ENCODE data around the gene GLDN.

Gene GLDN

GRCh38 chr15:51341366-51342226 lies at the start of gene GLDN:
Gene GLDN (plus strand): TSS chr15:51341655. CDS start chr15:51341685, 30 bp downstream.
- no peak for DNase-seq (ENCODE audit: low read depth in 2 of 2)

- no peak for DNase-seq (ENCODE audit: low read depth in 2 of 2)
Observed at GRCh38 chr15:51298620-51299019, 42.8 kb upstream of the GLDN start.

GRCh38 chr15:51299187-51300015 lies 42.1 kb upstream of the GLDN start:
- DNase-seq (ENCODE audit: low read depth in 2 of 2): no peak

GRCh38 chr15:51302480-51302879 lies 39.0 kb upstream of the GLDN start:
- no peak for DNase-seq (ENCODE audit: low read depth in 2 of 2)

- no peak for DNase-seq (ENCODE audit: low read depth in 2 of 2)
Observed at GRCh38 chr15:51303462-51303980, 37.9 kb upstream of the GLDN start.

GRCh38 chr15:51307325-51307724 lies 34.1 kb upstream of the GLDN start:
- no peak for DNase-seq (ENCODE audit: low read depth in 2 of 2)

GRCh38 chr15:51307811-51308210 lies 33.6 kb upstream of the GLDN start:
- no peak for DNase-seq (ENCODE audit: low read depth in 2 of 2)

GRCh38 chr15:51310064-51310463 lies 31.4 kb upstream of the GLDN start:
- DNase-seq (ENCODE audit: low read depth in 2 of 2): no peak

GRCh38 chr15:51311510-51311909 lies 29.9 kb upstream of the GLDN start:
- no peak for DNase-seq (ENCODE audit: low read depth in 2 of 2)

GRCh38 chr15:51312166-51313073 lies 29.0 kb upstream of the GLDN start:
- DNase-seq (ENCODE audit: low read depth in 2 of 2): no peak

GRCh38 chr15:51313074-51313393 lies 28.4 kb upstream of the GLDN start:
- no peak for DNase-seq (ENCODE audit: low read depth in 2 of 2)

- DNase-seq (ENCODE audit: low read depth in 2 of 2): no peak
Observed at GRCh38 chr15:51313644-51314280, 27.7 kb upstream of the GLDN start.

GRCh38 chr15:51314391-51315337 lies 26.8 kb upstream of the GLDN start:
- no peak for DNase-seq (ENCODE audit: low read depth in 2 of 2)

GRCh38 chr15:51315726-51316125 lies 25.7 kb upstream of the GLDN start:
- no peak for DNase-seq (ENCODE audit: low read depth in 2 of 2)

GRCh38 chr15:51316636-51317035 lies 24.8 kb upstream of the GLDN start:
- DNase-seq (ENCODE audit: low read depth in 2 of 2): no peak

GRCh38 chr15:51318382-51319150 lies 22.9 kb upstream of the GLDN start:
- no peak for DNase-seq (ENCODE audit: low read depth in 2 of 2)

GRCh38 chr15:51319539-51319938 lies 21.9 kb upstream of the GLDN start:
- DNase-seq (ENCODE audit: low read depth in 2 of 2): no peak

- DNase-seq (ENCODE audit: low read depth in 2 of 2): no peak
Observed at GRCh38 chr15:51320843-51321242, 20.6 kb upstream of the GLDN start.

GRCh38 chr15:51321316-51321715 lies 20.1 kb upstream of the GLDN start:
- no peak for DNase-seq (ENCODE audit: low read depth in 2 of 2)
